GM19238 (cell line): Measurements from ENCODE around the gene ZDHHC22.

Experiments used
- DNase-seq: peaks from one replicate; pipeline ENCODE4 v3.0.0; 2011; ENCODE audit warnings: low spot score; ENCODE audit not compliant: insufficient read length

Gene ZDHHC22

DNA sequence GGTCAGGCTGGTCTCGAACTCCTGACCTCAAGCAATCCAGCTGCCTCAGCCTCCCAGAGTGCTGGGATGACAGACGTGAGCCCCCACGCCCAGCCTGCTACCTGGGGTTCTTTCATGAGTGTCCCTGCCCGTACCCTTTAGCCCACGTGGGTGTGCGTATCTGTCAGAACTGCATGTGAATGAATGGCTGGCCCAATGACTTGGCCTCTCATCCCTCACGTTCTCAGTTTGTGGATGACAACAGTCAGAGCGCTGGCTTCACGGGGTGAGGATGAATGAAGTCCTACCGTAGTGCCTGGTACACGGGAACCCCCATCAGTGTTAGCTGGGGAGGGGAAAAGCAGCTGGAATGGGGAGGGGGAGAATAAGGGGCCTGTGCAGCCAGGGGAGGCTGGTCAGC, 16.1 kb upstream of the ZDHHC22 start:
- DNase-seq = no peak

DNA sequence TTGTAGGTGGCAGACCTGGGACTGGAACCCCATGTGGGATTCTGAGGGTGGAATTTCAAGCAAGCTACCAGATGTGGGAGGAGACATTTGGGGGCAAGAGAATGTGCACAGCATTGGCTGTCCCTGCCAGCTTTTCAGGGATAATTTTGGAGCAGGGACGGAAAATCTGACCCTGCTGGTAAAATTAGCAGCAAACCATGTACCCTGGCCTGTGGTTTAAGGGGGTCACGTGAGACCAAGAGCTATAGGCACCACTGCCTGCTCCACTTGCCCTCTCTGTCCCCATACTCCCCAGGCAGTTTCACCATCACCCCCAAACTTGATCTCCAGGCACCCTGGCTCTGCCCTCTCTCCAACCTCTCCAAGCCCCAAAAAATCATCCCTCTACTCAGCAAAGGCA, 13.5 kb upstream of the ZDHHC22 start:
- no peak for DNase-seq

- no peak for DNase-seq
Measured at GRCh38 chr14:77154421-77154820, 12.8 kb upstream of the ZDHHC22 start.

- DNase-seq = no peak
Measured at GRCh38 chr14:77153802-77154201, 12.2 kb upstream of the ZDHHC22 start.

DNA sequence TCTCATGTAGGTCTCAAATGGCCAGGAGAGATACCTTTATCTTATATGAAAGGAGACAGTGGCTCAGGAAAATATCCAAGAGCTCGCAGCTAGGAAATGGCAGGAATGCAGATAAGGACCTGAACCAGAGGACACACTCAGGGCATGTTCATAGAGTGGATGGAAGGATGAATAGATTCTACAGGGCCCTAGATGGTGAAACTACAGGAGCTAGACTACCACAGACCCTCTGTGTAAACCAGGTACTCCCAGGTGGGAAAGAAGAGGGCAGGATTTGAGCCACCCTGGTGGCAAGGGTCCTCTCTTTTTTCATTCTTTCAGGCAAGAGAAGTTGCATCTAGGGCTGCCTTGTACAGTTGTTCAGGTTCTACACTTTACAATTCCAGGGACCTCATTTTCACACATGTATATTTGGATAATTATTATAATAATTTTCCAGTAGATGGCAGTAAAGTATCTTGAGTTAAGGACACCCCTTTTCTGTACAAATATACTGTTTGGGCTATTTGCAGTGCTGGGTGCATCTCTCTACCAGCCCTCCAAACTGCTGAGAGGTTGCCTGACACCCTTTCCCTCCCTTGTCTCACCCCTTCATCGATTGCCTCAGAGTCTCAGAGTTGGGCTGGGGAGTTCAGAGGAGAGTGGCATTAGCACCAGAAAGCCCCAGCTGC, 10.5 kb upstream of the ZDHHC22 start:
- DNase-seq = no peak

DNA sequence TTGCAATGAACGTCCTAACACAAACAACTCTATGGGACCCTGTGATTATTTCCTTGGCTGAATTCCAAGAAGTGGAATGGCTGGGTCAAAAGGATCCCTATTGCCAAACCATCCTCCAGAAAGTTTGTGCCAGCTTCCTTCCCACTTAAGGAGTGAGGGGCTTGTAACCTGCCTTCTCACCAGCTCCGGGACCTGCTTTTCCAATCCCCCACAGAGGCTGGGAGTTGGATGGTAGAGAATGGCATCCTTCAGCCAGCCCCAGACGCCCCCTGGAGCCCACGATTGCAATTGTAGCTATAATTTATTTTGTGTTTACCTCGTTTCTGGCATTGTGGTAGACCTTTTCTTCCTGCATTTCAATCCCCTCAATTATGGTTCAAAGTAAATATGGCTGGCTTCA, 9.7 kb upstream of the ZDHHC22 start:
- DNase-seq = no peak

- DNase-seq = no peak
Measured at GRCh38 chr14:77148510-77149231, 7.1 kb upstream of the ZDHHC22 start.

DNA sequence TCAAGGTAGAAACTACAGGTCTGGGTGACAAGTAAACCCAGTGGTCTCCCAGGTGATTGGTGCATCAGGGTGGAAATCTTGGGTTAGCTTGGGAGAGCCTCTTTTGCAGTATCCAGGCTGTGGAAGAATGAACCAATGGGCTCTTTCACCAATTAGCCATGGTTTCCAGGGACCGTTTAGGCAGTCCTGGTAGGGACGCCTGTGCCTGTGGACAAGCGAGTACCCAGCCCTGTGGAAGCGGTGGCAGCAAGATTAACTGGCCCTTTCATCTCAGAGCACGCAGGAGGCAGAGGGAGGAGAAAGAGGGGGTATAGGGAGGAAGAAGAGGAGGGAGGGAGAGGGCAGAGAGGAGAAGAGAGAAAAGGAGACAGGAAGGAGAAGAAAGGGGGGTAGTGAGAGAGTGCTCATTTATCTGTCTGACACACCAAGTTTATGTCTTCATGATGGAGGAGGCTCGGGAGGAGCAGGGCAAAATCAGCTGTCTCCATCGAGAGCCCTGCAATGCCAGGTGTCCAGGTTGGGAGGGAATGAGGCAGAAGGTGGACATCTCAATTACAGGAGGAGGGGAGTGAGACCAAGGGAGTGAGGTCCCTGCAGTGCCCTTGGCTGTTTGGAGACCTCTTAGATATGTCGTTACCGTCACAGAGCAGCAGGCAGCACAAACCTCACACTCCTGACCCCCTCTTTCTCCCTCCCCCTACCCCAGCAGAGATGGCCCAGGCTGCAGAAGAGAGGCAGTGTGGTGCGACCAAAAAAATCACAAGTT, 4.6 kb upstream of the ZDHHC22 start:
- no peak for DNase-seq

GRCh38 chr14:77144412-77145115, 3.0 kb upstream of the ZDHHC22 start:
- no peak for DNase-seq

DNA sequence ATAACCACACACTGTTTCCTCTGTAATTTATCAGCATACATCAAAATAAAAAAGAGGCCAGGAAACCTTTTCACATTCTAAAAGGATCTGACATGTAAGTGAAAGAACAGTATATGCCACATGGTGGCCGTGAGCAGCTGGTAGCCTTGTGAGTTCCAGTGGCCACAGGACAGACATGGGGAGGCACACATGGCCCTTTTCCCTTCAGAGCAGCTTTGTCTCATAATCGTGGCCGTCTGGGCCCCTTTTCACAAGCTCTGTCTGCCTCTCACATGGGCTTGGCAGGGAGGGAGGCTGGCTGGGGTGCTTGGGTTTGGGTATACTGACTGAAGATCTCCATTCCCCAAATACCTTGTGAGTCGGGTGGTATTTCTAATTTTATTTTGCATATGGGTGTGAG, 1.5 kb upstream of the ZDHHC22 start:
- no peak for DNase-seq

DNA sequence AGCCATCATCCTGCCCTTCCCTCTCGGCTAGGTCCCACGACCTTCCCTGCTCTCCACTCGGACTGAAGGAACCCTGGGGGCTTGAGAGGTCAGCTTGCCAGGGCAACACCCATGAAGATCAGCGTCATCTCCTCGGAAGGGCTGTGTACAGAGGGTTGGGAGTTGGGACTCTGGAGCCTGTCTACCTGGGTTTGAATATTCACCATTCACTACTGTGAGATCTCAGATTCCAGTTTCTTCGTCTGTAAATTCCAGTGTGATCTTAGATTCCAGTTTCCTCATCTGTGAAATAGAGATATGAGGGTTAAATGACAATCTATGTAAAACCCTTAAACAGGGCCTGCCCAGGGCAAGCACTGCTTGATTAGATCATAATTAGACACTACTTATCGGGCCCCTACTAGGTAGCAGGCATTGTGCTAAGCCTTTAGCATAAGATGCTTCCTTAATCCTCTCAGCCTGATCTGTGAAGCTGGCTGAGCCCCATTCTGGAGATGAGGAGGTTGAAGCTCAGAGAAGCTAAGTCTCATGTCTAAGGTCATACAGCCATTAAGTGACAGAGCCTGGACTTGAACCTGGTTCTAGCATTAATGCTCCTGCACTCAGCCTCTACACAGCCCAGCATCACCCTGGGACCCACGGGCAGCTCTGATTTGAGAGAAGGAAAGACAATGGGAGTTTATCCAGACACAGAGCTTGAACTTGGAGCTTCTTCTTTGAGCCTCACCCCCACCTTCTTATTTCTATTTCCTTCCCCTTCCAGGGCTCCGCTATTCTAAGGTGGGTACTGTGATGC, 612 bp upstream of the ZDHHC22 start:
- DNase-seq = no peak

DNA sequence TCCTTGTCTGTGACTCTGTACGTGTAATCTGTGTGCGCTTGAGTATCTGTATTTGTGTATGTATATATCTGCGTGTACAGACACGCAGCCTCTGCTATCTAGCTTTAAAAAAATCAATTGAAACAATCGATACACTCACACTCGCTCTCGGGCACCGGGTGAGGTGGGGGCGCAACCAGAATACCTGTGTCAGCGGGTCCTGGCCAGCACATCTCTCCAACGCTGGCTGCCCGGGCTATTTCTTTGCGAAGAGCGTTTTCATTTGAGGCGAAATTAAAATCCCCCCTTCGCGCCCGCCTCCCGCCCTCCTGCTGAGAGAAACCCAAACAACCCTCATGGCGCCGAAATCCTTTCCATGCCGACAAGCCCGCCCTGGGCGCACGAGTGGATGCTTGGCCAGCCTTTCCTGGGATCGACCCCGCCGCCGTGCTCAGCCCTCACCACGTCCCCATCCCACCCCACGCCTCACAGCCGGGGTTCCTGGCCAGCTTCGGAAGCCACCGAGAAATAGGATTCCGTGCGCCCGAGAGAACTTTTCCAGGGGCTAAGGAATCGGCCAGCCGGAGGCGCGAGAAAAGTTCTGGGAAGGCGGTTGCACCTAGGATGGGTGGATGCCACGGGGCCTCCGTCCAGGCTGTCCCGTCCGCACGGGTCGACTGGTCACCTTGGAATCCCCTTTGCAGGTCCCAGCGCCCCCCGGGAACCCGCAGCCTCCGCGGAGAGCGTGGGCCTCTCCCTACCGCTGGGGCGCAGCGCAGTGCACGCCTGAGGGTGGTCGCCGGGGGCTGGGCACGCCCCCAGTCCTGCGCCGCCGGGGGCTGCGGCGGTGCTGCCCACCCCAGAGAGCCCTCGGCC, 1.0 kb downstream of the ZDHHC22 start:
- no peak for DNase-seq

- DNase-seq = peak; percentile 53
Measured at GRCh38 chr14:77139540-77140358, 1.8 kb downstream of the ZDHHC22 start.

- DNase-seq = no peak
Measured at GRCh38 chr14:77139022-77139421, 2.6 kb downstream of the ZDHHC22 start.

- peak; percentile 68 for DNase-seq
Measured at GRCh38 chr14:77133720-77134338, 7.8 kb downstream of the ZDHHC22 start.

DNA sequence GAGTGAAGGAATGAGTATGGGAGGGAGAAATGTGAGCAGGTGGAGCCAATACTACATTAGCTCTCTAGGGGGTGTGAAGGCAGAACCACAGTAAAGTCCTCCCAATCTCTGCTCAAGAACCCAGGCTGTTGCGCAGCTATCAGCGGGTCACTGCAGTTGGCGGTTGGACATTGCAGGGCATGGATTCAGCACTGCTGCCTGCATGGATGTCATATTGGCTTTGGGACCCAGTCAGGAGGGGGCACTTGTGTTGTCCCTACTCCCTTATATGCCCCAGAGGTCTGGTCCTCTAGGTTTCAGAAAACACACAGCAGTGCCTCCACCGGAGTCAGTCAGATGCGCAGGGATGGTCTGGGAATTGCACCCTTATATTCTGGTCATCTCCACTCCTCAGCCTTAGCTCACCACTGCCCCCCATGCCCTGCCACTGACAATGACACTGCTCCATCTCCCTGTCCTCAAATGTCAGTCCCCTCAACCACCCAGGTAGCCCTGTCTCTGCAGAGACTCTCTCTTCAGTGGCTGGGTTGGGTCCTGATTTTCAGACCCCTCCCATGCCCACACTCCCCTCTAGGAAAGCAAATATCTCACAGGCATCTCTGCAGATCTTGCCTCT, 9.6 kb downstream of the ZDHHC22 start:
- DNase-seq = no peak

DNA sequence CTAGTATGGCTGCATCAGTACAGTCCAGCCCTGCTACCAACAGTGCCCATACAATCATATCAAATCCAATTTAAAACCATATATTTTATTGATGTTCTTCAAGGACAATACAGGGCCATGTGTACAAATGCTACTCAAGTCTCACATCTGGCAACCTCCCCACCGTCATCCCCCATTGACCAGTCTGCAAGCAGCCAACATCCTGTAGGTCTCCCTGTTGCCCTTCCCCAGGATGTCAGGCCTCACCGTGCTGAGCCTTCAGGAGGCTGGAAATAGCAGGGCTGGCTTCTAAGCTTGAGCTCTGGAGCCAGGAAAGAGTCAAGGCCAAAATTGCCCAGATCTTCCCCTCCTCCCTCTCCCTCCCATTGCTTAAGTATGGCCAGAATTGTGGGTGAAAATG, 10.4 kb downstream of the ZDHHC22 start:
- DNase-seq = no peak

DNA sequence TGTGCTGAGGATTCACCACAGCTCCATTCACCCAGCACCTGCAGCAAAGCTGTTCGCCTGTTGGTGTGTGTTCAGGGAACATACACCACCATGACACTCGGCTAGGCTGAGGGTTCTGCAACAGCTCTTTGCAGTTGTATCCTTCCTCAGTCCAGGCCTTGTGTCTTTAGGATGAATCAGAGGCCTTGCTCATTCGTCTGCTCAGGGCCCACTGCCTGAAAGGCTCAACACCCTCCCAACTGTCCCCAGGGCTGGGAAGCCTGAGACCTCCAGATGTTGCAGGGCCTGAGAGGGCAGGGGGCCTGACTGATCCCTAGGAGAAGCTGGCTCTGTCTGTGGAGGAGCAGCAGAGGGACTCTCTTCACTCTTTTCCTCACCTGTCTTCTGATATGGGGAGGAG, 11.2 kb downstream of the ZDHHC22 start:
- DNase-seq = no peak
